Calu3 (cell line): ENCODE measurements around the gene DGLUCY. TPM values are rescaled to one million over a fixed set of nuclear protein-coding genes. Genes with fewer than 3 reads are reported as not detected.
A peak's percentile ranks its signal among the peaks of the same experiment; 100 is the strongest.

ENCODE experiments used
- BruUV-seq: library from RNA; stranded (reverse); fragments of 400-500 nt; replicated peaks from 2 replicates; lab custom pipeline; 2021; lab: Mats Ljungman, UMichigan
- CTCF ChIA-PET: fragments of 300-600 bp; sonication (Branson Sonifier 250); formaldehyde crosslinking; loops from one replicate; lab custom pipeline; 2022; ENCODE audit warnings: antibody characterized with exemption; lab: Charles Lee
- DNase-seq: peaks from one replicate; pipeline ENCODE4 v3.0.0; 2022
- H3K27ac Mint-ChIP-seq: one replicate; pipeline ENCODE4 v1.8.0; 2022; ENCODE audit warnings: mixed read lengths; ENCODE audit not compliant: unreplicated experiment
- H3K27me3 Mint-ChIP-seq: one replicate; pipeline ENCODE4 v1.8.0; 2022; ENCODE audit warnings: mixed read lengths; ENCODE audit not compliant: unreplicated experiment
- H3K36me3 Mint-ChIP-seq: one replicate; pipeline ENCODE4 v1.8.0; 2022; ENCODE audit warnings: mild to moderate bottlenecking, moderate library complexity, mixed read lengths; ENCODE audit not compliant: insufficient read depth, unreplicated experiment
- H3K4me1 Mint-ChIP-seq: one replicate; pipeline ENCODE4 v1.8.0; 2022; ENCODE audit warnings: mild to moderate bottlenecking, low read depth, mixed read lengths; ENCODE audit not compliant: unreplicated experiment
- H3K4me3 Mint-ChIP-seq: one replicate; pipeline ENCODE4 v1.8.0; 2022; ENCODE audit warnings: mild to moderate bottlenecking, low read depth, moderate library complexity, mixed read lengths; ENCODE audit not compliant: unreplicated experiment
- H3K9me3 Mint-ChIP-seq: one replicate; pipeline ENCODE4 v1.8.0; 2022; ENCODE audit warnings: low read depth, mixed read lengths; ENCODE audit not compliant: unreplicated experiment
- CTCF ChIP-seq: fragments of 200-600 bp; IDR thresholded peaks from one replicate; pipeline ENCODE4 v1.8.0; 2022; ENCODE audit warnings: antibody characterized with exemption; ENCODE audit not compliant: unreplicated experiment
- intact Hi-C: fragments of 100-400 bp; cut with micrococcal nuclease; formaldehyde crosslinking; loops from one replicate; pipeline ENCODE4 v1.10.0; 2022; ENCODE audit not compliant: unreplicated experiment
- total RNA-seq: library from RNA; stranded (reverse); gene quantifications from 2 replicates; pipeline ENCODE4 v1.2.3, GENCODE V29; 2022

Gene DGLUCY
- total RNA-seq, 1 experiment from 2014 or later = 69.3 TPM

GRCh38 chr14:91111443-91111842 is 2.4 kb upstream of the DGLUCY start:
- TF ChIP-seq CTCF = no peak
- peaks cover 31% of the 10 kb centered on the region for H3K4me1 Mint-ChIP-seq
- no peaks in the 10 kb centered on the region for H3K9me3 Mint-ChIP-seq
- H3K4me3 Mint-ChIP-seq = no peak overlapping the region
- H3K27me3 Mint-ChIP-seq = no peaks in the 10 kb centered on the region
- CTCF ChIA-PET = no interaction called here
- no TSS peak for BruUV-seq
- H3K36me3 Mint-ChIP-seq = peaks cover 20% of the 10 kb centered on the region
- H3K27ac Mint-ChIP-seq = no peak overlapping the region
- intact Hi-C loops = no loop called here
- no peak for DNase-seq

GRCh38 chr14:91112194-91112593 is 1.7 kb upstream of the DGLUCY start:
- TF ChIP-seq CTCF = no peak
- Mint-ChIP-seq H3K27ac (no peak overlapping the region), H3K4me1 (peaks cover 35% of the 10 kb centered on the region), H3K4me3 (no peak overlapping the region), H3K27me3 (no peaks in the 10 kb centered on the region), H3K36me3 (peaks cover 20% of the 10 kb centered on the region), H3K9me3 (no peaks in the 10 kb centered on the region)
- no peak for DNase-seq
- CTCF ChIA-PET = no interaction called here
- intact Hi-C loops = no loop called here
- no TSS peak for BruUV-seq

GRCh38 chr14:91114079-91115065 is 499 bp downstream of the DGLUCY start:
- Mint-ChIP-seq H3K36me3 (peaks cover 25% of the 10 kb centered on the region), H3K27ac (peak overlapping the region; percentile 94), H3K9me3 (no peaks in the 10 kb centered on the region), H3K27me3 (no peaks in the 10 kb centered on the region), H3K4me1 (peaks cover 45% of the 10 kb centered on the region), H3K4me3 (peak overlapping the region; percentile 90)
- TF ChIP-seq CTCF = no peak
- BruUV-seq = TSS peak; percentile 62
- peak; percentile 75 for DNase-seq
- CTCF ChIA-PET = interaction anchor here (0.6 to 2.6 kb wide), 9 partner anchors 16 to 221 kb away, joined by 3 to 15 read pairs (median 4); partner anchors contain the start of gene RPS6KA5
- intact Hi-C loops = loop anchor here (5.0 kb wide), 1 partner anchor 107 kb away; no protein-coding TSS in a partner anchor

GRCh38 chr14:91115986-91116770 is 2.3 kb downstream of the DGLUCY start:
- H3K27ac Mint-ChIP-seq = no peak overlapping the region
- peaks cover 40% of the 10 kb centered on the region for H3K36me3 Mint-ChIP-seq
- no peaks in the 10 kb centered on the region for H3K27me3 Mint-ChIP-seq
- CTCF ChIA-PET = interaction anchor here (0.7 to 2.6 kb wide), 3 partner anchors 58 to 213 kb away, joined by 3 to 15 read pairs (median 5); no protein-coding TSS in a partner anchor
- no peak for DNase-seq
- no TSS peak for BruUV-seq
- TF ChIP-seq CTCF = no peak
- peak overlapping the region; percentile 90 for H3K4me3 Mint-ChIP-seq
- no peaks in the 10 kb centered on the region for H3K9me3 Mint-ChIP-seq
- intact Hi-C loops = loop anchor here (5.0 kb wide), 1 partner anchor 109 kb away; no protein-coding TSS in a partner anchor
- peaks cover 44% of the 10 kb centered on the region for H3K4me1 Mint-ChIP-seq
